B cell (primary cell): Measurements from ENCODE around the gene B4GALNT1. TPM values are rescaled to one million over a fixed set of nuclear protein-coding genes. Genes with fewer than 3 reads are reported as not detected.
"Not testable (repeated sequence)": the region's sequence is repeated elsewhere in the genome, so short reads cannot be mapped to it uniquely, and the experiment has no call there.

Source experiments
- ATAC-seq: fragments of 200-7000 bp; cut with Tn5 transposase; one replicate; pipeline ENCODE4 v1.10.0; 2021; ENCODE audit warnings: low read depth, mild to moderate bottlenecking, moderate number of reproducible peaks, moderate library complexity
- CTCF ChIA-PET: fragments of 350-600 bp; sonication (Branson Sonifier 250); formaldehyde crosslinking; loops from one replicate; lab custom pipeline; 2021; ENCODE audit warnings: antibody characterized with exemption, inconsistent platforms; lab: Charles Lee
- POLR2A ChIA-PET: fragments of 350-600 bp; sonication (Branson Sonifier 250); formaldehyde crosslinking; loops from one replicate; lab custom pipeline; 2021; ENCODE audit warnings: antibody characterized with exemption; lab: Charles Lee
- DNase-seq: peaks from one replicate; pipeline ENCODE4 v3.0.0; 2013
- H2AFZ ChIP-seq: 2 replicates; pipeline ENCODE4 v1.6.1; 2012; ENCODE audit warnings: mild to moderate bottlenecking, low read depth, low read length; ENCODE audit not compliant: insufficient read depth, poor library complexity, severe bottlenecking
- H3K27ac ChIP-seq, 2 donors: 1 replicate in 1 of 2; 2 replicates in 1 of 2; pipeline ENCODE4 v1.5.1; 2012 to 2013; ENCODE audit warnings: low read length in 2 of 2, mild to moderate bottlenecking in 2 of 2, moderate library complexity in 1 of 2
- H3K27me3 ChIP-seq, 4 experiments: fragments of 200-600 bp in 1 of 4; sonication (generic) in 1 of 4; replicated peaks in 1 of 4; 1 replicate in 2 of 4; 2 replicates in 2 of 4; pipeline versions ENCODE4 v1.6.1 to v1.7.0; 2013 to 2016; ENCODE audit warnings: low read length in 3 of 4, mild to moderate bottlenecking in 2 of 4, mixed read lengths in 1 of 4, moderate library complexity in 1 of 4; ENCODE audit not compliant: insufficient read depth in 4 of 4, control insufficient read depth in 3 of 4; ENCODE audit errors: control extremely low read depth in 1 of 4
- H3K36me3 ChIP-seq, 2 experiments: replicated peaks in 1 of 2; 1 replicate in 1 of 2; 2 replicates in 1 of 2; pipeline versions ENCODE4 v1.6.1 to v1.7.1; 2013; ENCODE audit warnings: low read length in 1 of 2; ENCODE audit not compliant: insufficient read depth in 2 of 2, control insufficient read depth in 1 of 2; ENCODE audit errors: control extremely low read depth in 1 of 2, extremely low read depth in 1 of 2
- H3K4me1 ChIP-seq, 2 donors: fragments of 200-600 bp in 1 of 2; sonication (generic) in 1 of 2; 1 replicate in 1 of 2; 2 replicates in 1 of 2; pipeline versions ENCODE4 v1.5.1 to v1.6.1; 2013 to 2017; ENCODE audit warnings: low read length in 2 of 2; ENCODE audit not compliant: control insufficient read depth in 2 of 2, insufficient read depth in 2 of 2
- H3K4me2 ChIP-seq: replicated peaks from 2 replicates; pipeline ENCODE3; 2012; ENCODE audit warnings: mild to moderate bottlenecking, low read depth, low read length; ENCODE audit not compliant: poor library complexity, severe bottlenecking
- H3K4me3 ChIP-seq, 5 experiments: fragments of 200-600 bp in 1 of 5; sonication (generic) in 1 of 5; 1 replicate in 3 of 5; 2 replicates in 2 of 5; pipeline versions ENCODE4 v1.5.1 to v1.7.0; 2011 to 2016; ENCODE audit warnings: low read length in 4 of 5, mild to moderate bottlenecking in 4 of 5, low read depth in 2 of 5, control low read depth in 1 of 5, moderate library complexity in 1 of 5; ENCODE audit not compliant: insufficient read depth in 1 of 5; ENCODE audit errors: control extremely low read depth in 1 of 5, extremely low read depth in 1 of 5
- H3K79me2 ChIP-seq: fragments of 200-600 bp; sonication (generic); one replicate; pipeline ENCODE4 v1.6.0; 2016; ENCODE audit warnings: low read length; ENCODE audit not compliant: control insufficient read depth, insufficient read depth
- H3K9ac ChIP-seq: fragments of 200-600 bp; sonication (generic); 2 replicates; pipeline ENCODE4 v1.6.1; 2017; ENCODE audit warnings: mild to moderate bottlenecking, low read length, moderate library complexity
- H3K9me3 ChIP-seq, 3 donors: one replicate each; pipeline versions ENCODE4 v1.6.1 to v1.7.1; 2013; ENCODE audit warnings: low read length in 2 of 3; ENCODE audit not compliant: control insufficient read depth in 2 of 3, insufficient read depth in 1 of 3; ENCODE audit errors: control extremely low read depth in 1 of 3
- H4K20me1 ChIP-seq: 2 replicates; pipeline ENCODE4 v1.6.0; 2012; ENCODE audit warnings: mild to moderate bottlenecking, low read length; ENCODE audit not compliant: insufficient read depth, control insufficient read depth, poor library complexity, severe bottlenecking
- H3K27ac Mint-ChIP-seq: one replicate; pipeline ENCODE4 v1.8.0; 2021; ENCODE audit warnings: mixed read lengths
- H3K27me3 Mint-ChIP-seq: one replicate; pipeline ENCODE4 v1.8.0; 2021; ENCODE audit warnings: mixed read lengths
- H3K4me1 Mint-ChIP-seq: one replicate; pipeline ENCODE4 v1.8.0; 2021; ENCODE audit warnings: mixed read lengths
- H3K4me3 Mint-ChIP-seq: one replicate; pipeline ENCODE4 v1.8.0; 2021; ENCODE audit warnings: mixed read lengths
- H3K9me3 Mint-ChIP-seq: one replicate; pipeline ENCODE4 v1.8.0; 2022; ENCODE audit warnings: mixed read lengths; ENCODE audit not compliant: insufficient read depth
- CTCF ChIP-seq: fragments of 200-600 bp; IDR thresholded peaks from one replicate; pipeline ENCODE4 v1.8.0; 2022; ENCODE audit warnings: antibody characterized with exemption, mild to moderate bottlenecking
- EZH2 ChIP-seq: IDR thresholded peaks from 2 replicates; pipeline ENCODE4 v1.6.1; 2012; ENCODE audit warnings: borderline replicate concordance, low read depth, mild to moderate bottlenecking, moderate library complexity, low read length; ENCODE audit not compliant: insufficient read depth, poor library complexity, severe bottlenecking
- WGBS: methylation state at CpG from one replicate; pipeline ENCODE4 v1.1.5; 2013; ENCODE audit warnings: missing lambda C conversion rate; ENCODE audit not compliant: insufficient coverage; 5-methylcytosine and 5-hydroxymethylcytosine counted together
- intact Hi-C: fragments of 100-400 bp; cut with micrococcal nuclease; formaldehyde crosslinking; loops from one replicate; pipeline ENCODE4 v1.10.0; 2022
- polyA plus RNA-seq: library from polyadenylated mRNA; depleted of rRNA; stranded (reverse); fragments of >200 nt; gene quantifications from 2 replicates; pipeline ENCODE4 v1.2.3, GENCODE V29; 2012
- total RNA-seq, 2 donors: library from RNA; stranded (reverse); fragments of 120-200 nt in 1 of 2; gene quantifications; 1 replicate in 1 of 2; 2 replicates in 1 of 2; pipeline versions ENCODE4 v1.2.3 to v1.2.4, GENCODE V29; 2013 to 2022

Gene B4GALNT1
- total and polyA plus RNA-seq, 2 donors (not counting 1 experiment from before 2014, with no cell fraction given): 0.04 to 0.22 TPM

- Histone ChIP-seq H3K4me1 (no peaks in the 10 kb centered on the region), H3K79me2 (no peaks in the 10 kb centered on the region), H3K4me2 (no peak overlapping the region), H3K4me3 (no peak overlapping the region), H4K20me1 (no peaks in the 10 kb centered on the region), H3K36me3 (no peaks in the 10 kb centered on the region), H3K27ac (no peak overlapping the region), H3K9me3 (peaks cover 0 to 7% (median 4%) of the 10 kb centered on the region in 3 donors), H2AFZ (no peak overlapping the region), H3K27me3 (peaks cover 0 to 5% (median 2%) of the 10 kb centered on the region in 4 experiments), H3K9ac (no peak overlapping the region)
- peaks cover 1% of the 10 kb centered on the region for H3K9me3 Mint-ChIP-seq
- ChIA-PET POLR2A (no interaction called here), CTCF (no interaction called here)
- no peak for DNase-seq
- H3K4me3 Mint-ChIP-seq: no peak overlapping the region
- ATAC-seq: no peak
- H3K27ac Mint-ChIP-seq: no peak overlapping the region
- peaks cover 26% of the 10 kb centered on the region for H3K27me3 Mint-ChIP-seq
- intact Hi-C loops: no loop called here
- TF ChIP-seq EZH2 (no peak), CTCF (no peak)
- H3K4me1 Mint-ChIP-seq: no peaks in the 10 kb centered on the region
- 83% methylated on average over 3 of the region's 3 CpGs for WGBS
Measured at GRCh38 chr12:57657744-57658143, 24.7 kb upstream of the B4GALNT1 start.

- H3K36me3 ChIP-seq, H3K27ac ChIP-seq, H3K9me3 Mint-ChIP-seq, H3K9ac ChIP-seq, H3K27ac Mint-ChIP-seq, intact Hi-C loops, H3K4me2 ChIP-seq, H3K4me1 ChIP-seq, H3K4me1 Mint-ChIP-seq, H3K79me2 ChIP-seq, DNase-seq, H3K27me3 ChIP-seq, H4K20me1 ChIP-seq, POLR2A ChIA-PET, H2AFZ ChIP-seq, H3K9me3 ChIP-seq, ATAC-seq, H3K4me3 ChIP-seq, H3K4me3 Mint-ChIP-seq: not testable (repeated sequence)
- H3K27me3 Mint-ChIP-seq: peaks cover 24% of the 10 kb centered on the region
- 96% methylated on average over 3 of the region's 4 CpGs for WGBS
- CTCF ChIA-PET: interaction anchor here (0.8 kb wide), 1 partner anchor 73 kb away, joined by 3 read pairs; no protein-coding TSS in a partner anchor
Measured at GRCh38 chr12:57656408-57656807, 23.4 kb upstream of the B4GALNT1 start.
